NB4 (cell line): ENCODE data around the gene LZIC.

Experiments used
- POLR2A ChIP-seq: IDR thresholded peaks from 2 replicates; pipeline ENCODE4 v1.6.1; 2011; ENCODE audit warnings: mild to moderate bottlenecking; ENCODE audit not compliant: insufficient read length; ENCODE audit errors: extremely low read depth
- TF ChIP-seq, protein P1 (sequence below): IDR thresholded peaks from one replicate; pipeline ENCODE4 v1.5.1; 2012; ENCODE audit warnings: low read depth, low read length

DNA sequence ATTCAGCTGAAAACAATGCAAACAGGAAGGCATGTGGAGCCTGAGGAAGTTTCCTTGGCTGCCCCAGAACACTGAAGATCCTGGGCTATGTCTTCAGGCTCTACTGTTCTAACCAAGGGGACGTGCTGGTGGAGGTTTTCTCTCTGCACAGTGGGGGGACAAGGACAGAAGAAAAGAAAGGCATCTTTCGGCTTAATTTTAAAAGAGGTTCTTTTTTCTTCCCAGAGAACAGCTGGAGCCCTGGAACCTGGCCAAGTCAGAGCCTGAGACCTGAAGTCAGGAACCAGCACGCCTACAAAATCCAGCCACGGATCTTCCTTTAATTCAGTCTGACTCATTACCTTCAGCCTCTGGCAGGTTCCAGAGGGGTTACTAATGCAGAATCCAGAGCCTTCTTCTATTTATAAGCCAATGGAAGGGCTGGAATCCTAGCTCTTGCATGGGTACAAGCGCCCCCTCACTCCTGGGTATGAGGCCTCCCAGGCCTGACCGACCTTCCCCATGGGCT, 52.9 kb downstream of the LZIC start:
- TF ChIP-seq, protein P1, sequence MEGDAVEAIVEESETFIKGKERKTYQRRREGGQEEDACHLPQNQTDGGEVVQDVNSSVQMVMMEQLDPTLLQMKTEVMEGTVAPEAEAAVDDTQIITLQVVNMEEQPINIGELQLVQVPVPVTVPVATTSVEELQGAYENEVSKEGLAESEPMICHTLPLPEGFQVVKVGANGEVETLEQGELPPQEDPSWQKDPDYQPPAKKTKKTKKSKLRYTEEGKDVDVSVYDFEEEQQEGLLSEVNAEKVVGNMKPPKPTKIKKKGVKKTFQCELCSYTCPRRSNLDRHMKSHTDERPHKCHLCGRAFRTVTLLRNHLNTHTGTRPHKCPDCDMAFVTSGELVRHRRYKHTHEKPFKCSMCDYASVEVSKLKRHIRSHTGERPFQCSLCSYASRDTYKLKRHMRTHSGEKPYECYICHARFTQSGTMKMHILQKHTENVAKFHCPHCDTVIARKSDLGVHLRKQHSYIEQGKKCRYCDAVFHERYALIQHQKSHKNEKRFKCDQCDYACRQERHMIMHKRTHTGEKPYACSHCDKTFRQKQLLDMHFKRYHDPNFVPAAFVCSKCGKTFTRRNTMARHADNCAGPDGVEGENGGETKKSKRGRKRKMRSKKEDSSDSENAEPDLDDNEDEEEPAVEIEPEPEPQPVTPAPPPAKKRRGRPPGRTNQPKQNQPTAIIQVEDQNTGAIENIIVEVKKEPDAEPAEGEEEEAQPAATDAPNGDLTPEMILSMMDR: no peak
- no peak for TF ChIP-seq POLR2A
